Cerebellar nuclear complex (tissue), 1 donor: ENCODE measurements around the gene SCARF2.
"Not testable (repeated sequence)": the region's sequence is repeated elsewhere in the genome, so short reads cannot be mapped to it uniquely, and the experiment has no call there.

Source experiments
- DNase-seq, 2 experiments: peaks; one replicate each; lab custom pipeline; 2025; lab: John Stamatoyannopoulos, UW

The SCARF2 gene

GRCh38 chr22:20428496-20429253, 8.9 kb downstream of the SCARF2 start:
- no peak for DNase-seq

GRCh38 chr22:20427945-20428417, 9.6 kb downstream of the SCARF2 start:
- DNase-seq: no peak

- no peak for DNase-seq
Observed at GRCh38 chr22:20427104-20427944, 10.3 kb downstream of the SCARF2 start.

GRCh38 chr22:20426259-20426615, 11.4 kb downstream of the SCARF2 start:
- no peak for DNase-seq

GRCh38 chr22:20425566-20426258, 11.9 kb downstream of the SCARF2 start:
- no peak for DNase-seq

GRCh38 chr22:20424932-20425565, 12.6 kb downstream of the SCARF2 start:
- DNase-seq: no peak

- no peak for DNase-seq
Observed at GRCh38 chr22:20424568-20424931, 13.1 kb downstream of the SCARF2 start.

- no peak for DNase-seq
Observed at GRCh38 chr22:20423906-20424551, 13.6 kb downstream of the SCARF2 start.

GRCh38 chr22:20423008-20423905, 14.4 kb downstream of the SCARF2 start:
- DNase-seq: no peak

- DNase-seq: no peak
Observed at GRCh38 chr22:20422271-20423007, 15.2 kb downstream of the SCARF2 start.

GRCh38 chr22:20421507-20421874, 16.1 kb downstream of the SCARF2 start:
- DNase-seq: no peak

GRCh38 chr22:20420157-20420842, 17.3 kb downstream of the SCARF2 start:
- no peak for DNase-seq

- no peak for DNase-seq
Observed at GRCh38 chr22:20419664-20419951, 18.0 kb downstream of the SCARF2 start.

- DNase-seq: peak in 1 of 2 experiments; percentile 43
Observed at GRCh38 chr22:20418211-20418788, 19.3 kb downstream of the SCARF2 start.

GRCh38 chr22:20415699-20416098, 21.9 kb downstream of the SCARF2 start:
- DNase-seq: not testable (repeated sequence)

- not testable (repeated sequence) for DNase-seq
Observed at GRCh38 chr22:20415241-20415640, 22.4 kb downstream of the SCARF2 start.

GRCh38 chr22:20414450-20414849, 23.2 kb downstream of the SCARF2 start:
- DNase-seq: no peak

- DNase-seq: no peak
Observed at GRCh38 chr22:20414059-20414440, 23.6 kb downstream of the SCARF2 start.
